ENCODE data around the gene GTF3C4.

GTF3C4 gene

DNA sequence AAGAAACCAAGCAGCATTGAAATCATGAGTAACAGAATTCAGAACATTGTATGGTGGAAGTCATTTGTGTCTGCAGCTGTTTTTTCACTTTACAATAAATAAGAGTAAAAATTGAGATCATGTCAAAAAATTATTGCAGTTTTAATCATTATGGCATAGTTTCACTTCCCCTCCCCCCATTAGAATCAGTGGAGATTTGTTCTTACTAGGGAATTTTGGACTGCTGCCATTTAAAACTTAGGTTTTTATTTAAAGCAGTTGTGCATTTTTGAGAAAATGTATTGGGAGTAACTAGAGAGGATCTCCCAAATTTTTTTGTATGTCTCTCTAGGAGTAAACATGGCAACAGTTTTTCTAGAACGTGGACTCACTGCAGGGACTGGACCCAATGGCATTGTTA lies 20.4 kb downstream of the GTF3C4 start:
- no peak overlapping the region for H3K4me3 ChIP-seq (replicated peaks in 1 of 2; ENCODE audit: low read depth in 2 of 2, low read length in 2 of 2)
- no peak for DNase-seq (ENCODE audit: low read depth in 2 of 2)
- TF ChIP-seq, protein P1, sequence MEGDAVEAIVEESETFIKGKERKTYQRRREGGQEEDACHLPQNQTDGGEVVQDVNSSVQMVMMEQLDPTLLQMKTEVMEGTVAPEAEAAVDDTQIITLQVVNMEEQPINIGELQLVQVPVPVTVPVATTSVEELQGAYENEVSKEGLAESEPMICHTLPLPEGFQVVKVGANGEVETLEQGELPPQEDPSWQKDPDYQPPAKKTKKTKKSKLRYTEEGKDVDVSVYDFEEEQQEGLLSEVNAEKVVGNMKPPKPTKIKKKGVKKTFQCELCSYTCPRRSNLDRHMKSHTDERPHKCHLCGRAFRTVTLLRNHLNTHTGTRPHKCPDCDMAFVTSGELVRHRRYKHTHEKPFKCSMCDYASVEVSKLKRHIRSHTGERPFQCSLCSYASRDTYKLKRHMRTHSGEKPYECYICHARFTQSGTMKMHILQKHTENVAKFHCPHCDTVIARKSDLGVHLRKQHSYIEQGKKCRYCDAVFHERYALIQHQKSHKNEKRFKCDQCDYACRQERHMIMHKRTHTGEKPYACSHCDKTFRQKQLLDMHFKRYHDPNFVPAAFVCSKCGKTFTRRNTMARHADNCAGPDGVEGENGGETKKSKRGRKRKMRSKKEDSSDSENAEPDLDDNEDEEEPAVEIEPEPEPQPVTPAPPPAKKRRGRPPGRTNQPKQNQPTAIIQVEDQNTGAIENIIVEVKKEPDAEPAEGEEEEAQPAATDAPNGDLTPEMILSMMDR (IDR thresholded peaks at IDR 0.05; ENCODE audit: low read depth, low read length): no peak

DNA sequence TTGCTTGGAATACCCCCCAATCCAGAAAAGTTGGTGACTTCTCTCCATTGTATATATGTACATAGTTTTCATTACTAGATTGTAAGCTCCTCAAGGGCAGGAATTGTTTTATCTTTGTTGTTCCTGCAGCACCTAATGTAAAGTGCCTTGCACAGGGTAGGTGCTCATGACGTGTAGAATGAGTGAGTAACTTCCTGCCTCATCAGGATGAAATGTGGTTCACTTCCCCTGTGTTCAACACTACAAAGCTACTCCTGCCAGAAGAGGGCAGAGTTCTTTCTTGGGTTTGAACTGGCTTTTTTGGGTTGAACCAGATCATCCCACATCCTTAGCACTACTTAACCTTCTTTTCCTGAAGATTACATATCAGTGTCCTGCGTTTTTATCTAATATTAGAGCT lies 23.9 kb downstream of the GTF3C4 start:
- TF ChIP-seq, protein P1 (IDR thresholded peaks at IDR 0.05; ENCODE audit: low read depth, low read length): peak; percentile 31
- peak; percentile 11 to 64 for DNase-seq (ENCODE audit: low read depth in 2 of 2)

DNA sequence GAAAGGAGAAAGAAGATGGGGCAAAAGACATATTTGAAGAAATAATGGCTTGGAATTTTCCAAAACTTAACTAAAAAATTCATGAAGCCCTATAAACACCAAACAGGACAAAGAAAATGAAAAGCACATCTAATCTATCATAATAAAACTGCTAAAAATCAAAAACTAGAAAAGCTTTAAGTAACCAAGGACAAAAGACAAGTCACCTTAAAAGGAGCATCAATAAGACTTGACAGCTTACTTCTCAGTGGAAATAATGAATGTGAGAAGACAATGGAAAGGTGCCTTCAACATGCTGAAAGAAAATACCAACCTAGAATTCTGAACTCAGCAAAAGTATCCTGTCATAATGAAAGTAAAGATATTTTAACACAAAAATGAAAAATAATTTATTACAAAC lies 27.0 kb downstream of the GTF3C4 start:
- TF ChIP-seq, protein P1 (IDR thresholded peaks at IDR 0.05; ENCODE audit: low read depth, low read length): no peak
- DNase-seq (ENCODE audit: low read depth in 2 of 2): peak in 1 of 2 donors; percentile 3
- no peak overlapping the region for H3K4me3 ChIP-seq (replicated peaks in 1 of 2; ENCODE audit: low read depth in 2 of 2, low read length in 2 of 2)

More for the DNA sequence above, 23.9 kb downstream of the GTF3C4 start:
- no peak overlapping the region for H3K4me3 ChIP-seq (replicated peaks in 1 of 2; ENCODE audit: low read depth in 2 of 2, low read length in 2 of 2)

DNA sequence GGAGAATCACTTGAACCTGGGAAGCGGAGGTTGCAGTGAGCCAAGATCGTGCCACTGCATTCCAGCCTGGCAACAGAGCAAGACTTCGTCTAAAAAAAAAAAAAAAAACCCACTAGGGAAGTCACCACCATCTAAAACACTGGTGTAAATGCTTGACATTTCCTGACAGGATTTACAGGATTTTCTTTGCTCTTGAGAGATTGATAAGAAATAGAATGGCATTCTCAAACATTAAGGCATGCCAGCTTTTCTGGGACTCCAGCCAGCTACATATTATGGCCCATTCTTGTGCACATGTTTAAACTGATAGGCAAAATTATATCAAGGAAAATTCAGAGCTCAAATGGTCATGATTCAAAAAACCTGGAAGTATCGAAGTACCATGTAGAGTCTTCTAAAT lies 28.7 kb downstream of the GTF3C4 start:
- TF ChIP-seq, protein P1 (IDR thresholded peaks at IDR 0.05; ENCODE audit: low read depth, low read length): no peak
- peak in 1 of 2 donors; percentile 69 for DNase-seq (ENCODE audit: low read depth in 2 of 2)
- no peak overlapping the region for H3K4me3 ChIP-seq (replicated peaks in 1 of 2; ENCODE audit: low read depth in 2 of 2, low read length in 2 of 2)

DNA sequence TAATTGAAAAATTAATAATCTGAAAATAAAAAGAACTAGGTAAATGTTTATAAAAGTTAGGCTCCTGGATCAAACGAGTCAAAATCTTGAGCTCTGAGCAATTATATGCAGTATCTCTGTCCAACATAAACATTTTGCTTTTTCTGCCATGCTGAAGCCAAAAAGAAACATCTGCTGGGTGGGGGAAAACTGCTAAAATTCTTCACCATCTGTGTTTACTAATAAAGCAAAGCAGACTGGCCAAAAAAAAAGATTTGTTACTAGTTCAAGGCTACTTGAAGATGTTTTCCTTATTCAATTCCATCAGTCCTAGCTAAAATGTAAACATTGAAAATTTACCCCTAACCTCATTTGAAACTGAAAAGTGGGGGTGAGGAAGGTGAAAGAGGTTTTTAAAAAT lies 29.7 kb downstream of the GTF3C4 start:
- TF ChIP-seq, protein P1 (IDR thresholded peaks at IDR 0.05; ENCODE audit: low read depth, low read length): no peak
- no peak overlapping the region for H3K4me3 ChIP-seq (replicated peaks in 1 of 2; ENCODE audit: low read depth in 2 of 2, low read length in 2 of 2)
- peak in 1 of 2 donors; percentile 12 for DNase-seq (ENCODE audit: low read depth in 2 of 2)

DNA sequence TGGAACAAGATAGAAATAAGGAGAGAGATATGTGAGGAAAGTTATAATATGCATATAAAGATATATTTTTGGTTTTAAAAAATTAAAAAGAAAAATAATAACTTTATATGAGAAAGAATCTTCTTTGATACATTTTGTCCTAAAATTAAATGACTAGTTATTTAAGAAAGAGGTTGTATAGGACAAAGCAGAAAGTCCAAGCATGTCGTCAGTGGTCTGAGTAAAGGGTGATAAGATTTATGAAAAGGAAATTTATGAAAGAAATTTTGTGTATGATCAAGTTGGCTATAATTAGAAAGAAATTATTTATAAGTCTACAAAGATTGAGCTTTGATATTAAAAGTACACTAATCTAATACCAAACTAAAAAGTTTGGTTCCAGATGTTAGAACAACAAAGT lies 32.0 kb downstream of the GTF3C4 start:
- DNase-seq (ENCODE audit: low read depth in 2 of 2): no peak
- TF ChIP-seq, protein P1 (IDR thresholded peaks at IDR 0.05; ENCODE audit: low read depth, low read length): no peak
- no peak overlapping the region for H3K4me3 ChIP-seq (replicated peaks in 1 of 2; ENCODE audit: low read depth in 2 of 2, low read length in 2 of 2)

DNA sequence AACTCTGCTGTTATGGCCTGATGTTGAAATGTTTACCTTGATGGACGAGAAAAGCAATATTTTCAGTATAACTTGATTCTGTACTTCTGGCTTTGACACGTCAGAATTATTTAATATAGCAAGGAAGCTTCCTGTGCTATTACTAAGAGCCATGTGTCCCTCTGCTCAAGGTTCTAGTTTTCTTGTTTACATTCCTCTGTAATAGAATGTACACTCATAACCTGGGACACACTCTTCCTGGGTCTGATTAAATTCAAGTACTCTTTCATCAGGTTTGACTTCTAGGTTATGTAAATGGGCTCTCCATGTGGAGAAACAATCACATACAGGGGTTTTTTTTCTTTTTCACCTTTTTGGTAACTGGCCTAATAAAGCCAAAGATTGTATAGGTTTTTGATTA lies 33.1 kb downstream of the GTF3C4 start:
- H3K4me3 ChIP-seq (replicated peaks in 1 of 2; ENCODE audit: low read depth in 2 of 2, low read length in 2 of 2): no peak overlapping the region
- DNase-seq (ENCODE audit: low read depth in 2 of 2): peak in 1 of 2 donors; percentile 38
- TF ChIP-seq, protein P1 (IDR thresholded peaks at IDR 0.05; ENCODE audit: low read depth, low read length): no peak
